ENCODE measurements around the gene TUBB1.

TUBB1 gene

DNA sequence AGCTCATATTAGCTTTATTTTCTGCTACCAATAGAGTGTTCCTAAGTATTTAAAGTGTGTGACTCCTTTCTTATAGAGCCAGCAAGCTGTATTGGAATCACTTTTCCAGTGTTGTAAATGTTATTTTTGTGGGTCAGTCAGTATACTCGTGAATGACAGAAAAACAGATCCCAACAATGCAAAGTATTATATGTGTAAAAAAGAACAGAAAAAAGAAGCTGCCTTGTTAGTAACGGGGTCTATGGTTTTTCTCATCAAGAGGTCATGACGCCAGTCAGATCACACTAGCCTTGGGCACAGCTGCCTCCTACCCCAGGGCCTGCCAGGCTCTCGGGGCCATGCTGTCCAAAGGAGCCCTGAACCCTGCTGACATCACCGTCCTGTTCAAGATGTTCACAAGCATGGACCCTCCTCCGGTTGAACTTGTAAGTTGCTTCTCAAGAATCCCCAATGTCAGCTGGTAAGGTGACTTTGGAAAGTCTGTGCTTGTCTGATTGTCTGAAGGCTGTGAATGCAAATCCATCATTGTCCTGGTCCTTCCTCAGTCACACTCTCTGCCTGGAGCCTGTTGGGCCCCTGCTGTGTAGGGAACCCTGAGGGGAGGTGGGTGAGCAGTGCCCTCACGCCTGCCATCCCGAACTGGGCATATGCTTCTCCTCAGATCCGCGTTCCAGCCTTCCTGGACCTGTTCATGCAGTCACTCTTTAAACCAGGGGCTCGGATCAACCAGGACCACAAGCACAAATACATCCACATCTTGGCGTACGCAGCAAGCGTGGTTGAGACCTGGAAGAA is 28.4 kb upstream of the TUBB1 start:
- DNase-seq: no peak

DNA sequence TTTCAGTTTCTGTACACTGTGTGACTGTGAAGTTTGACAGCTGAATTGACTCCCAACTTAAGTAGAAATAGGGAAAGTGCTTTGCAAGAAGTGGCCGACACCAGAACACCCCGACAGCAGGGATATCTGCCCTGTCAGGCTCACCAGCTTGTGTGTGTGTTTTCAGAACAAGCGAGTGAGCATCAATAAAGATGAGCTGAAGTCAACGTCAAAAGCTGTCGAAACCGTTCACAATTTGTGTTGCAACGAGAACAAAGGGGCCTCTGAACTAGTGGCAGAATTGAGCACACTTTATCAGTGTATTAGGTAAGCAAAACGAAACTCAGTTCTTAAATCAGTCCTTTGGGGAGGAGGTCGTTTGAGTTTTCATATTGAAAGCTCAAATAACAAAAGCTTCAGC is 27.5 kb upstream of the TUBB1 start:
- DNase-seq: no peak

DNA sequence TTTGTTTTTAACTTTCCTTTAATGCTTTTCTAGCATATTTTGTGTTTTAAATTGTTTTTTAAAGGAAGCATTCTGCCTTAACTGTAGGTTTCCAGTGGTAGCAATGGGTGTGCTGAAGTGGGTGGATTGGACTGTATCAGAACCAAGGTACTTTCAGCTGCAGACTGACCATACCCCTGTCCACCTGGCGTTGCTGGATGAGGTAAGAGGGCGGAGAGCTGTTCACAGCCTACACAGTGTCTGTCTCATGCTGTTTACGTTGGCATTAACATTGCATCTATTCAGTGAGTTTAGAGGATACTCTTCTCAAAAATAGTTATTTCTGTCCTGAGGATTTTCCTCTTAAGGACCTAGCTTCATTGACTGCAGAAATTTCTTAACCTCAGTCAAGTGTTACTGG is 26.3 kb upstream of the TUBB1 start:
- no peak for DNase-seq

DNA sequence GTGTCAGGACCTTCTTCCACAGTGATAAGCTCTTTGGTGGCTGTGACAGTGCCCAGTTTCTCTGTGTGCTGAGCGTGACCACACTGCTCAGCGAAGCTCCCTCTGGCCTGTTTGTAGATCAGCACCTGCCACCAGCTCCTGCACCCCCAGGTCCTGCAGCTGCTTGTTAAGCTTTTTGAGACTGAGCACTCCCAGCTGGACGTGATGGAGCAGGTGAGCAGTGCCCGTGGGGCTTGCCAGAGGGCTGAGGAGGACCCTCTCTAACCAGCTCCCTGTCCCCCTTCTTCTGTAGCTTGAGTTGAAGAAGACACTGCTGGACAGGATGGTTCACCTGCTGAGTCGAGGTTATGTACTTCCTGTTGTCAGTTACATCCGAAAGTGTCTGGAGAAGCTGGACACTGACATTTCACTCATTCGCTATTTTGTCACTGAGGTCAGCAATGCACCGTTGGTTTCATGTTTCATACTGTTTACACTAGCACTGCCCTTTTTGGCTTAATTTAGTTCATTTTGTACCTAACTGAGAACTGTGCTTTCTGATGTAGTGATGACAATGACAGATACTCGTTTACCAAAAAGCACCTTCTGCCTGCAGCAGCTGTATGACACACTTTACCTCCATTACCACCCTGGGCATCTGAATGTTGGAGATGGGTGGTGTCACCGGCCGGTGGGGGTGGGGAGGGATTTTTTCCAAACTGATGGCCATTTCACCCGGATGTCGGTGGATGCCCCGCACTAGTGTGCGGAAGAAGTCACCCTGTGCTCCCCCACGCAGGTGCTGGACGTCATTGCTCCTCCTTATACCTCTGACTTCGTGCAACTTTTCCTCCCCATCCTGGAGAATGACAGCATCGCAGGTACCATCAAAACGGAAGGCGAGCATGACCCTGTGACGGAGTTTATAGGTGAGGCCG is 25.6 kb upstream of the TUBB1 start:
- no peak for DNase-seq

DNA sequence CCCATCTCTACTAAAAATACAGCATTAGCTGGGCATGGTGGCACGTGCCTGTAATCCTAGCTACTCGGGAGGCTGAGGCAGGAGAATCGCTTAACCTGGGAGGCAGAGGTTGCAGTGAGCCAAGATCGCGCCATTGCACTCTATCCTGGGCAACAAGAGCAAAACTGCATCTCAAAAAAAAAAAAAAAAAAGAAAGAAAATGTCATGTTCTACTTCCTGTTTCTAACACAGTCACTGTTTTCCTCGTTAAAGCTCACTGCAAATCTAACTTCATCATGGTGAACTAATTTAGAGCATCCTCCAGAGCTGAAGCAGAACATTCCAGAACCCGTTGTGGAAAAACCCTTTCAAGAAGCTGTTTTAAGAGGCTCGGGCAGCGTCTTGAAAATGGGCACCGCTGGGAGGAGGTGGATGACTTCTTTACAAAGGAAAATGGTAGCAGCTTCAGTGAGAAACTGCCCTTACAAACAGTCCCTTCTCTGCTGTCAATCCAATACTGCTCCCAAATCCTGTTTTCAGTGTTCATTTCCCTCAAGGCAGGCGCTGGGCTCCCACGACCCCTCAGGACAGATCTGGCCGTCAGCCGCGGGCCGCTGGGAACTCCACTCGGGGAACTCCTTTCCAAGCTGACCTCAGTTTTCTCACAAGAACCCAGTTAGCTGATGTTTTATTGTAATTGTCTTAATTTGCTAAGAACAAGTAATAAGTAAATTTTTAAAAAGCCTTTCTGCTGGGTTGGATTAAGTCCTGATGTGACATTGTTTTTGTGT is 24.7 kb upstream of the TUBB1 start:
- DNase-seq: no peak

DNA sequence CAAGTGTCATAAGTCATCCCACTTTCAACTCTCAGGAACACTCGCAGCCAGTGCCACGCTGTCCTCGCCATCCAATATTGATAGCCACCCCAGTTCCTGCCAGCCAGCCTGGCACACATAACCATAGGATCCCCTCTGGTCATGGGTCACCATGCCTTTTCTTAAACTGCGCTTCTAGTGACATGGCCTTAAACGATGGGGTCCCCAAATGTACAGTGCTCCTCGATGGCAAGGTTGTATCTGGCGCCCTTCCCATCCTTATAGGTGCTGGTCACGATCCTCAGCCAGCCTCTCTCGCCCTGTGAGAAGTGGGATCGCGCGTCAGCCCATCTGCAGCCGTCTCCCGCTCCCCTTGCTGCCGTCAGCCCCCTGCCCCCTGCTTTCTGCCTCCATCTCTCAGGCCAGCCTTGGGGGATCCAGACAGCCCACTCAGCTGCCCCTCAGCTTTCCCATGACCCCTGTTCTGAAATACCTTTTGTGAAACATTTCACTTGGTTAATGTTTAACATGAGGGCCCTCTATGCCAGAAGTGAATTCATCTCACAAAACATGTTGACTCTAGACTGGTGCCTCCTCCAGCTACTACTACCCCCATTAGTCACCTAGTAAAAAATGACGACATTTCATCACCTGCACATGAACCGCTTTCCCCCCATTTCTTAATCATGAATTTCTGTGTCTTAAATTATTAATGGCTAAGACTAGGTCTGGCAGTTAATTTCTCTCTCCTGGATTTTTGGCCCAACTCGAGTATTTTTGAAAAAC is 23.6 kb upstream of the TUBB1 start:
- DNase-seq: no peak

DNA sequence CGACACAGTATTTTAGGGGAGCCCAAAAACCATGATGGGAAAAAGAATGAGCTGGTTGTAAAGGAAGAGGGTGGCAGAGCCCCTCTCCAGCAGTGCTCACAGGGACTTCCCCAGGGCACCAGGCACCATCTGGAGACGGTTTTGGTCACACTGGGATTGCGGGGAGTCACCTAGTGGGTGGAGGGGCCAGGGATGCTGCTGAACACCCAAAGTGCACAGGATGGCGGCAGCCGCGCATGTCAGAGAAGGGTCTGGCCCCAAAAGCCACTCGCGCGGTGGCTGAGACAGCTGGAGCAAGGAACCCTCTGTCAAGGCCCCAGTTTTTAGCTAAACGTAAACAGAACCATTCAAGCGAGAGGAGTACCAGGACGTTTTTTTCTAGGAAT is 23.0 kb upstream of the TUBB1 start:
- DNase-seq: no peak

DNA sequence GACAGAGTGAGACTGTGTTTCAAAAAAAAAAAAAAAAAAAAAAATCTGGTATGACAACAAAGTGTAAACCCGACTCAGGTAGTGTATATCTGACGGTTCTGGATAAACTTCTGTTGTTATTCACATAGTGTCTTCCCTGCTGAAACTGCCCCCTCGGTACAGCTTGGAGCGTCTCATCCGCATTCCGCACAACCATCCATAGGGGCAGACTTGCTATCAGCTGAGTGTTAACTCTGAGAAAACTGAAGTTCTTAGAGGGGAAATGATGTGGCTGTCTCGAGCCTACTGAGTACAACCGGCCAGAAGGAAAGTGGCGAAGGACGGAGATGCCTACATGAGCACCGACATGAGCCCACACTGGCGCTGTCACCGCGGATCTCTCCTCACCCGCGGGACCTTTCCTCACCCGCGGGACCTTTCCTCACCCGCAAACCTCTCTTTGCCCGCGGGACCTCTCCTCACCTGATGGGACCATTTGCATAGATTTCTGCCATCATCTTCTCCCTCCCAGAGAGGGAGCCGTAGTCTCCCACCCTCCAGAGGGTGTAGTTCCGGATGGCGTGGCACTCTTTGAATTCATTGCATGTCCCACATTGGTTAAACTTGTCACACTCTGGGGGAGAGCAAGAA is 22.0 kb upstream of the TUBB1 start:
- DNase-seq: no peak

DNA sequence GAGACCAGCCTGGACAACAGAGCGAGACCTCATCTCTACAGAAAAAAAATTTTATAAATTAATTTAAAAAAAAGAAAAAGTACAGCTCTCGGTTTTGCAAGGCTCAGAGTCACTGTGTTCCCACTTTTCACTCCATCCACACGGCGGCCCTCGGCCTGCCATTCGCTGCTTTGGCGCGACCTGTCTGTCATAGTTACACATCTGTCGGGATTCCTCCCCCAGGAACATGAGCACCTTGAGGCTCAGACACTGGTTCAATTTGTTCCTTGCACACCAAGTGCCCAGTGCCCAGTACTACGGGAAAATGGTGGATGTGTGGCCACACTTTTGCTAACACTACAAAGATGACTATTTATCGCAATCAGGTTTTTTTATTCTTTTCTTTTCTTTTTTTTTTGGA is 20.6 kb upstream of the TUBB1 start:
- DNase-seq: no peak

DNA sequence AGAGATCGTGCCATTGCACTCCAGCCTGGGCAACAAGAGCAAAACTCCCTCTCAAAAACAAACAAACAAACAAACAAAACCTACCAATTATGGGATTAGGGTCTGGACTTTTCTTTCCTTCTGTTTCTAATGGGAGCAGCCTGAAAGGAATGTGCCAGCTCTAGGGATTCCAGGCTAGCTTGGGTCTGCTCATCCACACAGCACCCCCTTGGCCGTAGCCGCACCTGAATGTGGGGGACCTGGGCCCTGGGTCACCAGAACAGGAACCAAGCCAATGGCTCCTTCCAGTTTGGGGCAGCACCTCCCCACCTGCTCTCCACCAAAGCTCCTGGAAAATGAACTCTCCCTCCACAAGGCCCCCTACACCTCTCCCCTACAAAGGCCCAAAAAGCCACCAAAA is 18.9 kb upstream of the TUBB1 start:
- DNase-seq: no peak

DNA sequence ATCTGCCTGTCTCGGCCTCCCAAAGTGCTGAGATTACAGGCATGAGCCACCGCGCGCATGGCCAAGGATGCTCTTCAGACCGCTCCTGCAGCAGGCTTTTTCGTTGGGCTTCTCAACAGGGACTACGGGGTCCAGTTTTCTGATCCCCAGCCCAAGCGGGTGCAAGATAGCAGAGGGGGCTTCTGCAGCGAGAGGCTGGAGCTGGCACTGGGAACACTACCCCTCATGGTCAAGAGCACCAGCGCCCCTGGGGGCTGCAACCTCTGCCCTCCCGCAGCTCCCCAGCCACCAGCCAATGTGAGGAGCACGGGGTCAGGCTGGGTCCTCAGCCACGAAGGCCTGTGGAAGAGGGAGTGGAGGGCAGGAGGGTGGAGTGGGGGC is 18.2 kb upstream of the TUBB1 start:
- no peak for DNase-seq

DNA sequence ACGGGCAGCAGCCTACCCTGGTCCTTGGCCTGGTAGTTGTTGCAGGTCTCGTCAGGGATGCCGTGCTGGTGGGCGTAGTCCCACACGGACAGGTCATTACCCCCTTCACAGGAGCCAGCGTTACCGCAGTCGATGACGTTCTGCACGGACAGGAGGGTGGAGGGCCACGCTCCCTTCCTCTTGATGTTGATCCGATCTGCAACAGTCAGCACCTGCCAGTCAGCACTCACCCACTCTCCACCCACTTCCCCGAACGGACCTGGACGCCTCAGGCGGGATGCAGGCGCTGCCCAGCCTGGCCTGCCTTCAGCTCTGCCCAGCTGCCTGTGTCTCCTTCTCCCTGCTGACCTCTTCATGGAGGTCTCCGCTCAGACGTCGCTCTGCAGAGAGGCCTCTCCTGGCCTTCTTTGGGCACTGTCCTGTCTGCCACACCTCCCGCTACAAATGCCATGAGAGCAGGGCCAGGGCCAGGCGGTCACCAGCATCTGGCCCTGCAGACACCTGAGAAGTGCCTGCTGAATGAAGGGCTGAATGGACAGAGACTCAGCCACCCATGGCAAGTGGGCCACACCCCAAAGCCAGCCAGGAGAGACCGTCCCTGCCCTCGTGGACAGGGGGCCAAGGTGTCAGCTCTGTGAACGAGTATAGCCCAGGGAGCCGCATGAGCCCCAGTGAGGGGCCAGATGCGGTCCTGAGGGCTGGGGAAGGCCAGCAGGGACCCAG is 17.6 kb upstream of the TUBB1 start:
- DNase-seq: no peak

DNA sequence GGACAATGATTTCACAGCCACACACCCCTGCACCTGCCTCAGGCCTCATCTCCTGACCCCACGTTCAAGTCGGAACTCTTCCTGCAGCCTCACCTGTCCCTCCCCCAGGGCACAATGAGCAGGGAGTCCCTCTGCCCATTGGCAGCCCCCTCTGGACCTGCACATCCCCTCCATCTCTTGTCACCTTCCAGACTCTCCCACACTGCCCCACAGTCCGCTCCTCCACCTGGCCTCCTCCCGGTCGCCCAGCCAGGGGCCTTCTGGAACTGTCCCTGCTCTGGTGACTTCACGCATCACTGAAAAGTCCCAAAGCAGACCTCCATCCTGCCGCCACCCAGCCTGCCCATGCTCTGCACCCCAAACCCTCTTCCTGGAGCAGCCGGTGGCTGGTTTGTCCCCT is 16.8 kb upstream of the TUBB1 start:
- DNase-seq: no peak

DNA sequence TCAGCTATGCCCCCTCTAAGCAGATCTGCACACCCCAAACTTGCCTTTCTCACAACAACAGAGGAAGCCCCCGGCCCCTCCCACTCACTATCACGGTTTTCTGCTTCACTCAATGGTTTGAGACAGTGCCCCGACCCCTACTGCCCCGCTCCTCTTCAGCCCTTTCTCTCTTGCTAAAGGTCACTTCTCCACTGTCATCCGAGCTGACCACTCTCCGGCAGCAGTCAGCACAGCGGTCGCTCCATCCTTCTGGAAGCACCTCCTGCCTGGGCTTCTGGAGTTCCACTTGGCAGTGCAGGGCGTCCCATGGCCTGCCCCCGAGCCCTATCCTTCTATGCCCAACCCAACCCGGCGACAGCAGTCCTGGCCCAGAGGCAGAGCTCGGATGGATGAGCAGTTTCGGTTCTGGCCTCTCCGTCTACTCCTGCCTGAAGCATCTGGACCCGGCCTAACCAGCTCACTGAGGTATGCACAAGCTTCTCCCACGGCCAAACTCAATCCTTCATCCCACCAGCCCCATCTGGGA is 16.3 kb upstream of the TUBB1 start:
- no peak for DNase-seq

DNA sequence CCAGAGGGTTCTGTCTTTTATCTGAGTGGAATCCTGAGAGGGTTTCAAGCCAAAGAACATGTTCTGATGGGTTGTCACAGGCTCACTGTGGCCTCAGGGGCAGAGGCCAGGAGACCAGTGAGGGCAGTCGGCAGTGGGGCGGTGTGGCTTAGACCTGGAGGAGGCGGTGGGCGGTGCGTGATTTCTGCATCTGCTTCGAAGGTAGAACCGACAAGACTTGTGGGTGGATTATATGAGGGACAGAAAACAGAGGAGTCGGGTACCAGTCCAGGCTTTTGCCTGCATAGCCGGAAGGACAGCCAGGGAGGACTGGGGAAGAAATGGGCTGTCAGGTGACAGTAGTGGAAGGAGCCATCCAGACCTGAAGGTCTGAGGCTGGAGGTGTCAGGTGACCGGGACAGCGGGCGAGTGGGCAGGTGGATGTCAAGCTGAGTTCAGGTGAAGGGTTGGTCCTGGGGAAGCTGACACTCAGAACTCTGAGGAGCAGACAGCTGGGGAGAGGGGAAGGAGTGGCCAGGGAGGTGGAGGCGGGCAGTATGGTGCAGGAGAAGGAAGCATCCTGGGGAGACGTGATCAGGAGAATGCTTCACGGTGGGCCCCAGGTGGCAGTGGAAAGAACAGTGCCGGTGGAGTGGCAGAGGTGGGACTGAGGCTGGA is 15.3 kb upstream of the TUBB1 start:
- no peak for DNase-seq

DNA sequence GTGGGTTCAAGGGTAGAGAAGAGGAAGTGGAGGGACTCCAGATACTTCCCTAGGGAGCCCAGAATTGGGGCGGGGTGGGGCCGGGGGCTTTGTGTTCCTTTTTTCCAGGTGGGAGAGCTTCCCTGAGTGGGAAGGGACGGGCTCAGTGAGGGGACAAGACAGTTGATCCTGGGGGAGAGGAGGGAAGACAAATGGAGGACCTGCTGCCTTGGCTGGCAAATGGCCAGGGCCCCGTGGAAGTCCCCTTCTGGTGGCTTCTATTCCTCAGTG is 14.8 kb upstream of the TUBB1 start:
- no peak for DNase-seq

DNA sequence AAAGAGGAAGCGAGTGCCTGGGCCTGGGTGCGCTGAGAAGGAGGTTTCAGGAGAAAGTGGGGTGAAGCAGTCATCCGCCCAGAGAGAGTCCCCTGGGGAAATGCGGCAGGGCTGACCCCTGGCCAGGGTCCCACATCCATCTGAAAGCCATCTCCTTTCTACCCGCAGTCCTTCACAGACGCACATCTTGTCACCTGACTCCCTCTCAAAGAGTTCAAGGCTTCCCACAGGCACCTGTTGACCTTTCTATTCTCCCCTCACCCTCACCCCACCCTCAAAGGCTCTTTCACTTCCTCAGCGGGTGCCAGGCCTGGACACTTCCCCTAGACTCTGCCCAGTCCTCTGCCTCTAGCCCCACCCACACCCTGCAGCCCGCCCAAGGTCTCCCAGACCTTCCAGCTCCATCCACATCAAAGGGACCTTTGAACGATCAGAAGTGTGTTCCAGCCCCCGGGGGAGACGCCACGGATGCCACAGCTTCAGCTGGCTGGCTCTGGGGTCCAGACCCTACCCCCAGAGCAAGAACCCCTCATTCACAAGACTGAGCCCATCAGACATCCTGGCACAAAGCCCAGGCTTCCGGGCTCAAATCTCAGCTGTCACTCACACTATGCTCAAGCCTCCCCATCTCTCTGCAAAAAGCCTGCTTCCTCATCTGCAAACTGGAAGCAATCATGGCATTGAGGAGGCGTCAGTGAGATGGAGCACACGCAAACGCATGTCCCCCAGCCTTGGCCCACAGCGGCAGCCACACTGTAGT is 14.3 kb upstream of the TUBB1 start:
- no peak for DNase-seq

DNA sequence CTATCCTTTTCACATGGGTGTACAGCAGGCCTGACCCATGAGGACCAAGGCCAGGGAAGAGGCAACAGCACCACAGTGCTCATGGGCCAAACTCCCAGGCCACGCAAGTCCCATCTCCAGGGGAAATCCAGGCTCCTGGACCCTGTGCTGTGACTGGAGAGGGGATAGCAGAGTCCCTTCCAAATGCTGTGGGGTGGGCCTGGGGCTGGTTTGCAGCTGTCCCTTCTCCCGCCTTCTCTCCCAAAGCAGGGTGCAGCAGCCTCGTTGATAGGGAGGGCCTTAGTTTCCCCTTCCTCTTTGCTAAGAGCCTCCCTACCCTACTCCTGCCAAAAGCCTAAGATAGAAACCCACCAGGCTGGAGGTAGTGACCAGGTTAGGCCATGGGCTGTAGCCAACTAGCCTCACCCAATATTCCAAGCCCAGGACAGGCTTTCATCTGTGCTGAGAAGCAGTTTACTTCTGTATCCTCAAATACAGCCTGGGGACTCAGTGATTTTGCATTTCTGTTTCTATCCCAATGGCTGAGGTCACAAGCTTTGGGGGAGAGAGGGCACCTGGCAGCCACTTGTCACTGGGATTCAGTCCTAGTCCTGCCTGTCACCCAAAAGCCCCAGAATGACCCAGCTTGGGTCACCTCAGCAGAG is 13.6 kb upstream of the TUBB1 start:
- no peak for DNase-seq

DNA sequence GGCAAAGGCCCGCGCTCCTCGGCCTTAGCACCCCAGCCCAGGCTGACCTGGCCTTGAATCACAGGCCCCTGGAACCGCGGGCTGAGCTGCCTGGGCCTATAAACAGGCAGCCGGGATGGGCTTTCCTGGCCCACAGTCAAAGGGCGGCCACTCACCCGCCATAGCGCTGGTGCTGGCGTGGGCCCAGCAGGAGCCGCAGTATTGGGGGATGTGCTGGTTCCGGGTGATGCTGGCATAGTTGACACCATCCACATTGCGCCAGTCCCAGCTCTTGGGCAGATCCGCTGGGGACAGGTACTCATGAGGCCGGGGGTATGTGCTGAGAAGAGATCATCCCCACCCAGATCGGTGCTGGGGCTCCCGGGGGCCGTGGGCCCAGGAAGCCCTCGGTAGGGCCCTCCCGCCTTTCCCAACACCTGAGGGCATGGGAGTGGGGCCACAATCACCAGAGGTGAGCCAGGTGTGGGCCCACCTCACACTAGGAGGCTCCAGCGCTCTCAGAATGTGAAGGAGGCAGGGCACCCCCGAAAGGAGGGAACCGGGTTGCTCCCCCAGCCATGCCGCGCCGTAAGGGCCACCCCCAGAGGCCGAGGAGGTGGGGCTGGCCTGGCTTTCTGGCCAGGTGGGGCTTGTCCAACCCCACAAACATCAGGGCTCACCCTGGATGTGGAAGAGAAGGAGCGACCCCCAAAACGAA is 12.9 kb upstream of the TUBB1 start:
- DNase-seq: no peak
